Panc1 (cell line): ENCODE measurements around the gene RPS15A. TPM values are rescaled to one million over a fixed set of nuclear protein-coding genes. Genes with fewer than 3 reads are reported as not detected.

Source experiments
- ATAC-seq: fragments of 200-7000 bp; cut with Tn5 transposase; 2 replicates; pipeline ENCODE4 v1.9.1; 2020; ENCODE audit warnings: mild to moderate bottlenecking, moderate library complexity
- BruUV-seq: library from RNA; stranded (reverse); fragments of 400-500 nt; replicated peaks from 2 replicates; lab custom pipeline; 2021; lab: Mats Ljungman, UMichigan
- CTCF ChIA-PET: fragments of 300-600 bp; sonication (Branson Sonifier 250); formaldehyde crosslinking; loops from one replicate; lab custom pipeline; 2022; ENCODE audit warnings: antibody characterized with exemption; lab: Charles Lee
- POLR2A ChIA-PET: fragments of 300-600 bp; sonication (Branson Sonifier 250); formaldehyde crosslinking; loops from one replicate; lab custom pipeline; 2022; ENCODE audit warnings: antibody characterized with exemption; lab: Charles Lee
- DNase-seq: peaks from one replicate; pipeline ENCODE4 v3.0.0-alpha.2; 2010; ENCODE audit warnings: low read depth, low spot score
- H3K27ac ChIP-seq: 2 replicates; pipeline ENCODE4 v1.5.1; 2011; ENCODE audit warnings: mild to moderate bottlenecking, low read length, inconsistent platforms
- H3K27me3 ChIP-seq: fragments of 200-500 bp; sonication (Bioruptor generic); 2 replicates; pipeline ENCODE4 v1.6.0; 2014; ENCODE audit warnings: low read length, inconsistent platforms; ENCODE audit not compliant: control insufficient read depth, insufficient read depth
- H3K36me3 ChIP-seq: fragments of 200-500 bp; sonication (Bioruptor generic); 2 replicates; pipeline ENCODE4 v1.5.1; 2014; ENCODE audit warnings: inconsistent platforms, mild to moderate bottlenecking, low read length, moderate library complexity; ENCODE audit not compliant: control insufficient read depth, insufficient read depth
- H3K4me1 ChIP-seq: 2 replicates; pipeline ENCODE4 v1.5.1; 2011; ENCODE audit warnings: inconsistent platforms, mild to moderate bottlenecking, low read length, moderate library complexity; ENCODE audit not compliant: control insufficient read depth, insufficient read depth
- H3K4me3 ChIP-seq, 2 experiments: 2 replicates each; pipeline ENCODE4 v1.5.1; 2011 to 2012; ENCODE audit warnings: low read depth in 2 of 2, low read length in 2 of 2, mild to moderate bottlenecking in 2 of 2, inconsistent platforms in 1 of 2, moderate library complexity in 1 of 2
- H3K9me3 ChIP-seq: fragments of 200-500 bp; sonication (Bioruptor generic); 2 replicates; pipeline ENCODE4 v1.5.1; 2014; ENCODE audit warnings: low read depth, mild to moderate bottlenecking, inconsistent platforms, low read length, moderate library complexity; ENCODE audit not compliant: control insufficient read depth, insufficient read depth
- CTCF ChIP-seq: fragments of 450-650 bp; IDR thresholded peaks from 2 replicates; pipeline ENCODE4 v1.5.1; 2017; ENCODE audit warnings: mild to moderate bottlenecking
- POLR2AphosphoS5 ChIP-seq: IDR thresholded peaks from 2 replicates; pipeline ENCODE4 v1.6.1; 2012; ENCODE audit warnings: mild to moderate bottlenecking, low read depth, low read length, moderate library complexity
- REST ChIP-seq, 2 experiments: IDR thresholded peaks; 2 replicates each; pipeline ENCODE4 v1.6.1; 2011 to 2012; ENCODE audit warnings: low read depth in 2 of 2, control low read depth in 1 of 2, low read length in 1 of 2, mild to moderate bottlenecking in 1 of 2, moderate library complexity in 1 of 2; ENCODE audit not compliant: insufficient read depth in 1 of 2
- SIN3A ChIP-seq: IDR thresholded peaks from 2 replicates; pipeline ENCODE4 v1.6.1; 2012; ENCODE audit warnings: low read depth, mild to moderate bottlenecking, low read length, moderate library complexity, borderline replicate concordance; ENCODE audit not compliant: insufficient read depth
- TCF7L2 ChIP-seq: IDR thresholded peaks from 2 replicates; pipeline ENCODE4 v1.6.1; 2011; ENCODE audit warnings: mild to moderate bottlenecking, low read depth, low read length, inconsistent platforms
- in situ Hi-C: cut with HindIII; loops from 2 replicates; pipeline ENCODE4 v1.10.0; 2016; ENCODE audit warnings: low sequenced_read_pairs, low pct_unique_long_range_greater_than_20kb
- intact Hi-C: fragments of 100-400 bp; cut with micrococcal nuclease; formaldehyde crosslinking; loops from one replicate; pipeline ENCODE4 v1.10.0; 2022; ENCODE audit not compliant: unreplicated experiment
- total RNA-seq: library from RNA; stranded (reverse); gene quantifications from one replicate; pipeline ENCODE4 v1.2.1, GENCODE V29; 2021; ENCODE audit not compliant: unreplicated experiment

RPS15A gene
- total RNA-seq, 1 experiment from 2014 or later: 1,366 TPM

DNA sequence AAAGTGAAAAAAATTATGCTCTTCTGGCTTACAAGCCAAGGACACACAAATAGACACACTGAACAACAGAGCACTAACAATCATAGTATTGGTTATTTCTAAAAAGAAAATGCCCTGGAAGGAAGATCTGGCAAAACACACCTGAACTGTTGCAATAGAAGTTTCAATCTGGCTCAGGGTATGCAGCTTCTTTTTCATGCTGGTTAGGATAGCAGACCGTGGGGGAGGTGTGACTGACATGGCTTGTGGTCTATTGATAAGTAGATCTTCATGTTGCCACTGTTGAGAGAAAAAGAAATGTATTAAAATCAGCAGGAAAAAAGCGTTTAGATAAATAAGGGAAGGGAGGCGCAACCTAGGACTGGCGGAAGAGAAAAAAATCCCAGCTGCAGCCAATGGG is 37.8 kb upstream of the RPS15A start:
- Histone ChIP-seq H3K27ac (no peak overlapping the region), H3K27me3 (no peaks in the 10 kb centered on the region), H3K4me3 (no peak overlapping the region), H3K9me3 (no peaks in the 10 kb centered on the region), H3K36me3 (peaks cover 49% of the 10 kb centered on the region), H3K4me1 (no peaks in the 10 kb centered on the region)
- ATAC-seq (no peak), DNase-seq (no peak)
- TF ChIP-seq SIN3A (no peak), CTCF (no peak), POLR2AphosphoS5 (no peak), TCF7L2 (no peak), REST (IDR thresholded peaks at IDR 0.05; ENCODE audit: insufficient read depth in 1 of 2, low read depth in 2 of 2, low read length in 1 of 2) (no peak)
- BruUV-seq: no TSS peak
- in situ Hi-C loops: no loop called here
- intact Hi-C loops: no loop called here
- POLR2A ChIA-PET: no interaction called here
- CTCF ChIA-PET: no interaction called here

DNA sequence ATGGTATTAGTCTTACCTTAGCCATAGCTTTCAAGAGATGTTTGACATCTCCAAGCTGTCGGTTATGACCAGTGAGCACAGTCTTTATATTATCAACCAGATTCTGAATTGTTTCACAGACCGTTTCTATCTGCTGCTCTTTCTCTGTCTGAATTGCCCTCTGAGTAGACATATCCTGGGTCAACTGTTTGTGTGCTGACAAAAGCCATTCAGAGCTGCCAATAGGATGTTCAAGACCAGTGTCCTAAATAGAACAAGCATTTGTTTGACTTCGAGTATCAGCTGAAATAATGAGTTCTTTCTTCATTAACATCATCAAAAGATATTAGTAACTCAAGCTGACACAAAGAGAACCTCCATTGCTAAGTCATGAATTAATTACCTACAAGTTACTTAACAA is 26.2 kb upstream of the RPS15A start:
- DNase-seq (no peak), ATAC-seq (no peak)
- no TSS peak for BruUV-seq
- Histone ChIP-seq H3K4me1 (no peaks in the 10 kb centered on the region), H3K27ac (no peak overlapping the region), H3K36me3 (peaks cover 49% of the 10 kb centered on the region), H3K27me3 (no peaks in the 10 kb centered on the region), H3K9me3 (no peaks in the 10 kb centered on the region), H3K4me3 (no peak overlapping the region)
- in situ Hi-C loops (no loop called here), intact Hi-C loops (no loop called here)
- TF ChIP-seq TCF7L2 (no peak), SIN3A (no peak), POLR2AphosphoS5 (no peak), REST (IDR thresholded peaks at IDR 0.05; ENCODE audit: insufficient read depth in 1 of 2, low read depth in 2 of 2, low read length in 1 of 2) (no peak), CTCF (no peak)
- CTCF ChIA-PET: no interaction called here
- POLR2A ChIA-PET: no interaction called here
